HepG2 (cell line): ENCODE results near the gene NAP1L1. TPM values are rescaled to one million over a fixed set of nuclear protein-coding genes. Genes with fewer than 3 reads are reported as not detected.

Experiments used
- ARID2 ChIP-seq: sonication (generic); formaldehyde crosslinking; IDR thresholded peaks from 2 replicates; pipeline ENCODE4 v1.8.1; 2022; ENCODE audit warnings: mild to moderate bottlenecking, missing genetic modification reagents, borderline replicate concordance
- BRCA1 ChIP-seq: sonication (generic); formaldehyde crosslinking; IDR thresholded peaks from 2 replicates; pipeline ENCODE4 v1.4.0; 2020; ENCODE audit warnings: missing genetic modification reagents
- EZH2 ChIP-seq: conservative IDR thresholded peaks from 2 replicates; pipeline ENCODE4 v1.6.1; 2012; ENCODE audit warnings: mild to moderate bottlenecking, low read depth, low read length, moderate library complexity
- KLF12 ChIP-seq: sonication (generic); formaldehyde crosslinking; IDR thresholded peaks from 2 replicates; pipeline ENCODE4 v1.4.0; 2020; ENCODE audit warnings: missing genetic modification reagents, borderline replicate concordance
- KLF13 ChIP-seq: sonication (generic); formaldehyde crosslinking; IDR thresholded peaks from 2 replicates; pipeline ENCODE4 v1.4.0; 2020; ENCODE audit warnings: mild to moderate bottlenecking, missing genetic modification reagents
- NPAS2 ChIP-seq: sonication (generic); formaldehyde crosslinking; IDR thresholded peaks from 2 replicates; pipeline ENCODE4 v1.8.0; 2022; ENCODE audit warnings: mild to moderate bottlenecking, missing genetic modification reagents, borderline replicate concordance
- RFX3 ChIP-seq: IDR thresholded peaks from 2 replicates; pipeline ENCODE4 v1.6.1; 2016; ENCODE audit warnings: missing biosample characterization, missing genetic modification reagents
- ZEB1 ChIP-seq: IDR thresholded peaks from 2 replicates; pipeline ENCODE4 v1.6.1; 2012; ENCODE audit warnings: mild to moderate bottlenecking, low read depth, inconsistent platforms; ENCODE audit not compliant: insufficient replicate concordance
- polyA plus RNA-seq, 8 experiments: library from polyadenylated mRNA; depleted of rRNA in 3 of 8; stranded (reverse) in 7 of 8; unstranded in 1 of 8; fragments of >200 nt; fragmentation: Illumina TruSeq in 4 of 8; extraction: Trizol in 4 of 8; gene quantifications; 2 replicates each; pipeline versions ENCODE4 v1.2.1 to v1.2.3, GENCODE V29; 2011 to 2016; ENCODE audit warnings: low read depth in 4 of 8, missing spikeins in 1 of 8, mixed read lengths in 1 of 8; ENCODE audit not compliant: insufficient read depth in 1 of 8
- total RNA-seq, 5 experiments: library from RNA; depleted of rRNA; stranded (reverse); fragments of >200 nt; fragmentation: Illumina TruSeq; extraction: Trizol; gene quantifications; 2 replicates each; pipeline ENCODE4 v1.2.3, GENCODE V29; 2016; ENCODE audit warnings: low read depth in 1 of 5
- TF ChIP-seq, protein P1 (sequence below): sonication (generic); formaldehyde crosslinking; IDR thresholded peaks from 2 replicates; pipeline ENCODE4 v1.9.0; 2021; ENCODE audit warnings: missing genetic modification reagents, borderline replicate concordance
- TF ChIP-seq, protein P2 (sequence below): sonication (generic); formaldehyde crosslinking; IDR thresholded peaks from 2 replicates; pipeline ENCODE4 v1.5.0; 2020; ENCODE audit warnings: mild to moderate bottlenecking, missing genetic modification reagents
- TF ChIP-seq, protein P3 (sequence below): sonication (generic); formaldehyde crosslinking; IDR thresholded peaks from 2 replicates; pipeline ENCODE4 v1.4.0; 2020; ENCODE audit warnings: missing genetic modification reagents, borderline replicate concordance

Gene NAP1L1
- total and polyA plus RNA-seq, 2 of the 13 experiments (the other 11 are each of a cell fraction or from before 2014, with no cell fraction given): 207 to 309 TPM

DNA sequence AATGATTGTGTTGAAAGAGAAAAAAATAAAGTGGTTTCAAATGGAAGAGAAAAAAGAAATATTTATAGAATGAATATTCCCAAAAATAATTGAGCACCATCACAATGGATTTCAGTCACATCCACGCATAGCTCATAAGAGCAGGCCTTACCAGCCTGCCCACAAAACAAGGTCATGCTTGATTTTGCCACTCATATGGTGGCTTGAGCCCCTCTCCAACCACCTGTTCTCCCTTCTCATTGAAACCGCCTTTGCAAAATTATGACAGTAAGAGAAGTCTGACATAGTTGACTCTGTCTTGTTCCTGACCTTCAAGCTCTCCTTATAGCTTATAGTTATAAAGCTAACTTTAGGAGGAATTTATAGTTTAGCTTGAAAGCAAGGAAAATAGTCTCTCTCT is 33.3 kb upstream of the NAP1L1 start (continued):
- TF ChIP-seq, protein P1, sequence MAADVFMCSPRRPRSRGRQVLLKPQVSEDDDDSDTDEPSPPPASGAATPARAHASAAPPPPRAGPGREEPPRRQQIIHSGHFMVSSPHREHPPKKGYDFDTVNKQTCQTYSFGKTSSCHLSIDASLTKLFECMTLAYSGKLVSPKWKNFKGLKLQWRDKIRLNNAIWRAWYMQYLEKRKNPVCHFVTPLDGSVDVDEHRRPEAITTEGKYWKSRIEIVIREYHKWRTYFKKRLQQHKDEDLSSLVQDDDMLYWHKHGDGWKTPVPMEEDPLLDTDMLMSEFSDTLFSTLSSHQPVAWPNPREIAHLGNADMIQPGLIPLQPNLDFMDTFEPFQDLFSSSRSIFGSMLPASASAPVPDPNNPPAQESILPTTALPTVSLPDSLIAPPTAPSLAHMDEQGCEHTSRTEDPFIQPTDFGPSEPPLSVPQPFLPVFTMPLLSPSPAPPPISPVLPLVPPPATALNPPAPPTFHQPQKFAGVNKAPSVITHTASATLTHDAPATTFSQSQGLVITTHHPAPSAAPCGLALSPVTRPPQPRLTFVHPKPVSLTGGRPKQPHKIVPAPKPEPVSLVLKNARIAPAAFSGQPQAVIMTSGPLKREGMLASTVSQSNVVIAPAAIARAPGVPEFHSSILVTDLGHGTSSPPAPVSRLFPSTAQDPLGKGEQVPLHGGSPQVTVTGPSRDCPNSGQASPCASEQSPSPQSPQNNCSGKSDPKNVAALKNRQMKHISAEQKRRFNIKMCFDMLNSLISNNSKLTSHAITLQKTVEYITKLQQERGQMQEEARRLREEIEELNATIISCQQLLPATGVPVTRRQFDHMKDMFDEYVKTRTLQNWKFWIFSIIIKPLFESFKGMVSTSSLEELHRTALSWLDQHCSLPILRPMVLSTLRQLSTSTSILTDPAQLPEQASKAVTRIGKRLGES (CRISPR knock-in tag): no peak
- TF ChIP-seq RFX3 (CRISPR knock-in tag) (no peak), EZH2 (no peak), KLF12 (CRISPR knock-in tag) (no peak), ARID2 (no peak), ZEB1 (no peak), NPAS2 (no peak), KLF13 (CRISPR knock-in tag) (no peak), BRCA1 (CRISPR knock-in tag) (no peak)
- TF ChIP-seq, protein P2, sequence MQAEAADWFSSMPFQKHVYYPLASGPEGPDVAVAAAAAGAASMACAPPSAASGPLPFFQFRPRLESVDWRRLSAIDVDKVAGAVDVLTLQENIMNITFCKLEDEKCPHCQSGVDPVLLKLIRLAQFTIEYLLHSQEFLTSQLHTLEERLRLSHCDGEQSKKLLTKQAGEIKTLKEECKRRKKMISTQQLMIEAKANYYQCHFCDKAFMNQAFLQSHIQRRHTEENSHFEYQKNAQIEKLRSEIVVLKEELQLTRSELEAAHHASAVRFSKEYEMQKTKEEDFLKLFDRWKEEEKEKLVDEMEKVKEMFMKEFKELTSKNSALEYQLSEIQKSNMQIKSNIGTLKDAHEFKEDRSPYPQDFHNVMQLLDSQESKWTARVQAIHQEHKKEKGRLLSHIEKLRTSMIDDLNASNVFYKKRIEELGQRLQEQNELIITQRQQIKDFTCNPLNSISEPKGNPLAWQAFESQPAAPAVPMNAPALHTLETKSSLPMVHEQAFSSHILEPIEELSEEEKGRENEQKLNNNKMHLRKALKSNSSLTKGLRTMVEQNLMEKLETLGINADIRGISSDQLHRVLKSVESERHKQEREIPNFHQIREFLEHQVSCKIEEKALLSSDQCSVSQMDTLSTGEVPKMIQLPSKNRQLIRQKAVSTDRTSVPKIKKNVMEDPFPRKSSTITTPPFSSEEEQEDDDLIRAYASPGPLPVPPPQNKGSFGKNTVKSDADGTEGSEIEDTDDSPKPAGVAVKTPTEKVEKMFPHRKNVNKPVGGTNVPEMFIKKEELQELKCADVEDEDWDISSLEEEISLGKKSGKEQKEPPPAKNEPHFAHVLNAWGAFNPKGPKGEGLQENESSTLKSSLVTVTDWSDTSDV (CRISPR knock-in tag): no peak
- TF ChIP-seq, protein P3, sequence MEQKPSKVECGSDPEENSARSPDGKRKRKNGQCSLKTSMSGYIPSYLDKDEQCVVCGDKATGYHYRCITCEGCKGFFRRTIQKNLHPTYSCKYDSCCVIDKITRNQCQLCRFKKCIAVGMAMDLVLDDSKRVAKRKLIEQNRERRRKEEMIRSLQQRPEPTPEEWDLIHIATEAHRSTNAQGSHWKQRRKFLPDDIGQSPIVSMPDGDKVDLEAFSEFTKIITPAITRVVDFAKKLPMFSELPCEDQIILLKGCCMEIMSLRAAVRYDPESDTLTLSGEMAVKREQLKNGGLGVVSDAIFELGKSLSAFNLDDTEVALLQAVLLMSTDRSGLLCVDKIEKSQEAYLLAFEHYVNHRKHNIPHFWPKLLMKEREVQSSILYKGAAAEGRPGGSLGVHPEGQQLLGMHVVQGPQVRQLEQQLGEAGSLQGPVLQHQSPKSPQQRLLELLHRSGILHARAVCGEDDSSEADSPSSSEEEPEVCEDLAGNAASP: no peak
- TF ChIP-seq, all 625 proteins: peak for 0
